Stimulated activated CD4-positive, alpha-beta T cell treated with anti-CD3 and anti-CD28 coated beads, Interleukin-15, amount 100 ng/mL, for 24 hours (primary cell): ENCODE measurements around the gene RFTN1.

Experiments
- DNase-seq: peaks from one replicate; pipeline ENCODE4 v3.0.0-alpha.2; 2020

The RFTN1 gene

GRCh38 chr3:16373341-16373946, 140.1 kb downstream of the RFTN1 start:
- no peak for DNase-seq

DNA sequence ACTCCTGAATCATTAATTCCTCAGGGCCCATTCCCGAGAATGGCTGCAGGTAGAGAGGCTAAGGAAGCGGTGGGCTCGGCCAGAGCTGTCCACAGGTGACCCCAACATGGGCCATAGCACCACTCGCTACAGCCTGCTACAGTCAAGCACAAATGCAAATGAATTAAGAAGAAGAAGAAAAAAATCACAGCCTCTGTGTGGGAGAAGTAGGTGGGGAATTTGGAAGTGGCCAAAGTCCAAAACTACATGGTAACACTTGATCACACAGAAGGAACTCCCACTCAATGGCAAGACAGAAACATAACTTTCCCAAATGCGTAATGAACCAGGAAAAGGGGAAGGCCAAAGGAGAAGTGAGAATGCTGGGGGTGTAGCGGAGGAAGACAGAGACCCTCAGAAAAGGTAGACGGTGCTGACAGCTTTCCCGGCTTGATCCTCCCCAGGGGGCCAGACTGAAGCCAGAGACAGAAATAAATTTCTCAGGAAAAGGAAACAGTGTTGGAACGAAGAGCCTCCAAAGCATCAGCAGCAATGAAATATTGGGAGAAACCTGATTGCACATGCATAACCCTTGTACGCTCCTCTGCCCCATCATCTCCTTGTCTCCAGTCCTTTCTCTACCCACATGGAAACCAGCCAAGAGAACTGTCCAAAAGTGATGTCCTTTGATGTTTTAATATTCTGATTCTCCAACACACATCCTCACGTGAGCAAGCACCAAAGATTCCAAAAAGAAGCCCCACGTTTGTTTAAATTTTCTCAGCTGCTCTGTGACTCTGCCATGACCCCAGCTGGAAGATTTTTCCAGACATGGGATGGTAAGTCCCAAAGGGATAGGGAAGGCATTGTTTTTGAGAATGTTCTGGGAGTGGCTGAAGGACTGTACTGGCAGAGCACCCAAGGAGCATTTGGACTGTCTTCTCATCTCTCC, 140.9 kb downstream of the RFTN1 start:
- DNase-seq: no peak

- DNase-seq: peak; percentile 31
Measured at GRCh38 chr3:16370872-16371740, 142.4 kb downstream of the RFTN1 start.

- DNase-seq: no peak
Measured at GRCh38 chr3:16370503-16370871, 143.0 kb downstream of the RFTN1 start.

DNA sequence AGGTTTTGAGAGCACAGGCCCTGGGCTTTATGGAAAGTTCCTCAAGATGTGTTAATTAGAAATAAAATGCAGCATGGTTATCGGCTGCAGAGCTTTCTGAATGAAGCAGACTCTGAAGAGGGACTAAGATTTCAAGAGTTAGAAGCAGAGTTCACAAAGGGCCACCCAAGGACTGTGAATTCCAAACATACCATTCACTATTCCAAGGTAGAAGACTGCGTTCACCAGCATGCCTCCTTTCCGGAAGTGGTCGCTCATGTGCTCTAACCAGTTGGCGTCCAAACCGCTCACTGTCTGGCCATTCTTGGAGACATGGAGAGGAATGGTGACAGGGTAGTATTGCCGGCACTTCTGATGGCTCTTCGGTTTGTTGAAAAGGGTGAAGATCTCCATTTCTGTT, 143.6 kb downstream of the RFTN1 start:
- no peak for DNase-seq

DNA sequence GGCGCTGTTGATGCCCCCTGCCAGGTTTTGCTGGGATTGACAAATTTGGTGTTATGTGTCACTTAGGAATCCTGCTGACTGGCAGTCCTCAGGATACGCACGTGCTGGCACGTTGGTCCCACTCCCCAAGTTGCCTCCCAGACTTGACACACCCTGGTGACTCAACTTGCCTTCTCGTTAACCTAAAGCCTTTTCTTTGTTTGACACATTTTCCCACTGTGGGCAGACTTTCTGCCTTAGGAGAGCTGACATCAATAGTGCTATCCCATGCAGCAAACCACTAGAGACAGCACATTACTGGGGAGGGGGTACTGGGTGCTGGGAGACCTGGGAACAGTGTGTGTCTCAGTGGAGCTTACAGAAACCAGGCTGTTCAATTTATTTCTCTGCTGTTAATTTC, 144.2 kb downstream of the RFTN1 start:
- DNase-seq: no peak

- no peak for DNase-seq
Measured at GRCh38 chr3:16366581-16366980, 146.9 kb downstream of the RFTN1 start.

- DNase-seq: no peak
Measured at GRCh38 chr3:16365491-16366128, 147.9 kb downstream of the RFTN1 start.

- no peak for DNase-seq
Measured at GRCh38 chr3:16364963-16365362, 148.5 kb downstream of the RFTN1 start.

GRCh38 chr3:16364323-16364722, 149.2 kb downstream of the RFTN1 start:
- DNase-seq: no peak

DNA sequence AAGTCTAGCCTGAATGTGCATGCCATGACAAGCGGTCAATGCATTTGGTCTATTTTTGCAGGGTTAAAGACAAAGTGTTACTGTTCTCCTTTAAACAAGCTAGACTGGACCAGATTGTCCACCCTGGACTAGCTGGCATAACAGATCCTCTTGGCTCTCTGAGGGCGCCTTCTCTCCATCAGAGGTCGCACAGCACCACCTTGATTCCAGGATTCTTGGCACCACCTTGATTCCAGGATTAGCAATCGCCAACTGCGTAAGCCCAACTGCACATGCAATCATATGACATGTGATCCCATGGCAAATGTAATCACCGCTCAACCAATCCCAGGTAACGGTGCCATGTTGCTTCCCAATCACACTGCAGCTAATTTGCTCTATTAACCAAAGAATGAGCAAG, 149.9 kb downstream of the RFTN1 start:
- DNase-seq: no peak

DNA sequence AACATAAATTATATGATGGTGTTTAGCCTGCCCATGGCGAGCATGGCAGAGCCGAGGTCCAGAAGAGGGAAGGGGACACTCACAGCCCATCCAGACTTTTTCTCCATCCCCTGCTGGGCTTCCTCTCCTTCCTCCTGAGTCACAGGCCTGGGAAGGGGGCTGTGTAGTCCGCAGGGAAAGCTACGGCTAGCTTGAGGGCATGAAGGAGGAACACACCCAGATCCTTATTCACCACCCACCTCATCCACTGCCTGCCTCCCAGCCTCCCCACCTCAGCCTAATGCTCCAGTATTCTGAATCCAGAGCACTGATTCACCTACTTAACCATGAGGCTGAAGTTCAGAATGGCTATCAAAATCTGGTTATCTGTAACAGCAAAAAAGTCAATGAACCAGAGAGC, 150.7 kb downstream of the RFTN1 start:
- DNase-seq: no peak

DNA sequence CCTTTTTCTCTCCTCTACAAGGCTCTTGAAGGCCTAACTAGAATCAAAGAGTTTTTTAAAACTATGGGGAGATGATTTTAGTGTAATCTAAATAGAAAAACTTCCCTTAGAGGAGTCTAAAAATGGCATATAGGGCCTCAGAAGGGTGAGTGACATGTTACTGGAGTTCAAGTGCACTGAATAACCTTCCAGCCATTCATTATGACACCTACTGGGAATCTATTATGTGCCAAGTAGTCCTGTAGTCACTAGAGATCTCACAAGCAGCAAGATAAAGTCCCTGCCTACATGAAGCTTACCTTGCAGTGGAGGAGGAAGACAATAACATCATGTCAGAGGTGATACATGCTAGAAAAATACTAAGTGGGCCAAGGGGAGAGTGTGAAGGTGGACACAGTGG, 152.4 kb downstream of the RFTN1 start:
- no peak for DNase-seq

- DNase-seq: no peak
Measured at GRCh38 chr3:16359331-16359730, 154.2 kb downstream of the RFTN1 start.

- no peak for DNase-seq
Measured at GRCh38 chr3:16358336-16358735, 155.2 kb downstream of the RFTN1 start.

DNA sequence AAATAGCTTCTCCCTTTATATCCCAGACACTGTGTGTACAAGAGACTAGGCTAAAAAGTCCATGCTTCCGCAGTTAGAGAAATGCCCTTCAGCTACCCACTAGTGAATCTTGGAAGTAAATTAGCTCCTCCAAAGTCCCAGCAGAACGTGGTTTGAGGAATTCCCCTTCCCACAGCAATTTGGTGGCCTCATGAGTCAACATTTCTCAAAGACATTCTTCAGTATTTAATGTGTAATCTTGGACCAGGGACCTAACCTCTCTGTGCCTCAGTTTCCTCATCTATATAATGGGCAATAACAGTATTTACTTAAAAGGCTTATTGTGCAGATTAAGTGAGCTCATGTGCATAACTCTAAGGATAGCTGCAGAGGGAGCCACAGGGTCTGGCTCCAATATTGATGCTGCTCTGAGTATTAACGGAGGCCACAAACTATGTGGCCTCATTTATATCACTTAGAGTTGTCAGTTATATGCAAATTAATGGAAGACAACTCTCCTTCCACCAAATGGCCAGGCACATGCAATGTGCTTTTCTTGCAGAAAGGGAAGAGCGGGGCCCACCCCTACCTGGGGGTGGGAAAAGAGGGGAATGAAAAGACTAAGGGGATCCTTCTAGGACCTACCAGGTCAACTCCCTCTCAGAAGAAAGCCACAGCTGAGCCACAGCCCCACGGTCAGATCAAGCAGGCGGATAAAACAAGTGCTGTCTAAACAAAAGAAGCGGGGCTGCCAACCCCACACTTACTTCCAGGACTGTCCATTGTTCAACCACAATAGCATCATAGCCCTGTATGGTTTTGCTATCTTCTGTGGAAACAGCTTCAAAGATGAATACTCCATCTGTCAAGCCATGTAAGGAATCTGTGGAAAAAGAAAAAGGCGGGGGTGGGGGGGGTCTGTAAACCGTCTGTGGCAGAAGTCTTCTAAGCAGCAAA, 156.0 kb downstream of the RFTN1 start:
- no peak for DNase-seq

- no peak for DNase-seq
Measured at GRCh38 chr3:16355828-16356227, 157.7 kb downstream of the RFTN1 start.

GRCh38 chr3:16354291-16354690, 159.2 kb downstream of the RFTN1 start:
- DNase-seq: no peak

GRCh38 chr3:16352428-16352827, 161.1 kb downstream of the RFTN1 start:
- no peak for DNase-seq

- no peak for DNase-seq
Measured at GRCh38 chr3:16350597-16351318, 162.7 kb downstream of the RFTN1 start.

GRCh38 chr3:16349986-16350596, 163.4 kb downstream of the RFTN1 start:
- DNase-seq: no peak
